Fibroblast of skin of right biceps (primary cell): Measurements from ENCODE around the gene FAT1.
"Not testable (repeated sequence)": the region's sequence is repeated elsewhere in the genome, so short reads cannot be mapped to it uniquely, and the experiment has no call there.

ENCODE experiments used
- DNase-seq: peaks from one replicate; pipeline ENCODE4 v3.0.0-alpha.2; 2013

Gene FAT1

DNA sequence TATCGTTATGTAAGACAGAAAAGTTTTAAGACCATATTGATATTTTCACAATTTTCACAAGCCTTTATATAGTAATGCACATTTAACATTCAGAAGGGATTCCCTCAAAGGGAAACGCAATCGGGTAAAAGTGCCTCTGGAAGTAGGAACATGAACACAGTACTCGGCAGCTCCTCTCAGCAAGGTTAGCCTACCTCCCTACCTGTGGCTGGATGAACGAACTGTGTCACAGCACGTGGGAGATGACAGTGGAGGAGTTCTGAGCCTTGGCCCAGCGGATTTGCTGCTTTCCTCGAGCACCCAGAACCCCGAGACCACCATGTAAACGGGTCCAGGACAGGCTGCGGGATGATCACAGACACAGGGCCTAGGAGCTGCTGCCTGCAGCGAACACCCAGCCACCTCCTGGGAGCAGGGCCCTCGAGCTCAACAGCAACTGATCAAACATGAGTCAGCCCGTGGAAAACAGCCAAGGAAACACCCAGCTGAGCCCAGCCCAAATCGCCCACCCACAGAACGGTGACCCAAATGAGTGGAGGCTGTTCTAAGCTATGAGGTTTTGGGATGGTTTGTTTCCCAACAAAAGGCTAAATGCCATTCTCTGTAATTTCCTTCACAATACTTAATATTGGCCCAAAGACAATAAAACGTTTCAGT is 30.4 kb downstream of the FAT1 start:
- peak; percentile 83 for DNase-seq

DNA sequence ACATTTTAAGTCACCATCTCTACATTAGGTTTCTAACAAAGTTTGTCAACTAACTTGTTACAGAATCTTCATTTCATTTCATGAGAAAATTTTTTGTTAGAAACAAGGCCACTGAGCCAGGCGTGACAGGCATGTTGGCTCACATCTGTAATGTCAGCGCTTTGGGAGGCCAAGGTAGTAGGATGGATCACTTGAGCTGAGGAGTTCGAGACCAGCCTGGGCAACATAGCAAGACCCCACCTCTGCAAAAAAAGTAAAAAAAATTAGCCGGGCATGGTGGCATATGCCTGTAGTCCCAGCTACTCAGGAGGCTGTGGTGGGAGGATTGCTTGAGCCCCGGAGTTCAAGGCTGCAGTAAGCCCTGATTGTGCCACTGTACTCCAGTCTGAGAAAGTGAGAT is 32.3 kb downstream of the FAT1 start:
- no peak for DNase-seq

DNA sequence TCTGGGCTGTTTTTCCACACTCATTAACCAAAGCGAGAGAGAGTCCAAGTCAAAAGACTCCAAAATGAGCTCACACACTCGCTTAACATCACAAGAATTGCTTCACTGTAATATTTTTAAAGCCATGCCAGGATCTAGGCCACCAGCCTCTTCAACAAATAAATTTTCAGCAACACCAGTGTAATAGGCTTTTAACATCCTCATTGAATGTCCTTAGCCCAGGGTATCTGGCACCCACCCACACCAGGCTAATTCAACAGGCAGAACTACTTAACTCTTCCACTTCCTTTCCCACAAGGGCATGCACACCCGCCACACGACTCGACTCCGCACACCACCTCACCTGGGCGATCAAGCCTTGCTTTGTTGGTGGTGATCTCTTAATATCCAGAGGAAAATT is 34.2 kb downstream of the FAT1 start:
- DNase-seq: no peak

GRCh38 chr4:186688150-186688943 is 35.3 kb downstream of the FAT1 start:
- DNase-seq: no peak

DNA sequence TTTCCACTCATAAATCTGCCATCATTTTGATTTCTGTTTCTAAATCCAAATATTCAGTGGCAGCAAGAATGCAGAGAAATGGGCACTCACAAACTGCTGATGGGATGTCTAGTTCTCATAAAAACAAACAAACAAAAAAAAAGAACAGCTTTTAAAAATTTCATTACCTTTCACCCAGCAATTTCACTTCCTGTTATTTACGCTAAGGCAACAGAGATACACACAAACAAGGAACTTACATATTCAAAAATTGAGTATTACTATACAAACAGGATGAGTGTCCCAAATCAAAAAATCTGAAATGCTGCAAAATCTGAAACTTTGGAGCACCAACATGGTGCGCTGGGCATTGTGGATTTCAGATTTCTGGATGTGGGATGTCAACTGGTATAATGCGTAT is 36.4 kb downstream of the FAT1 start:
- DNase-seq: no peak

DNA sequence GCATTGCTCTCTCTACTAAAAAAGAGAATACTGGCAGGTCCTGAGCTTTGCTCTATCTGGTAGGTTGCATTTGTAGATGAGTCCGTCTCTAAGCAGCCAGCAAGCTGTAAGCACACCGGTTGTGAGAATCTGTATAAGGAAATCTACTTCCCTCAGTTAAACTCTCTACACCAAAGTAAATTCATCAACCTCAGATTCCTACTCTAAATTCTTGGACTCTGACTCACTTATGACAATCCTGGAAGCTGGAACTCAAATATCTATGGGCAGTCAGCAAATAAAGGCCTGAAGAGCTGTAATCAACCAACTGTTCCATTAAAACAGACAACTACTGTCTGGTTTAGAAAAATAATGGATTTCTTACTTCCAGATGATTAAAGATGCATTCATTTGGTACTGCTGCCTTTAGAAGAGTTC is 37.9 kb downstream of the FAT1 start:
- peak; percentile 96 for DNase-seq

DNA sequence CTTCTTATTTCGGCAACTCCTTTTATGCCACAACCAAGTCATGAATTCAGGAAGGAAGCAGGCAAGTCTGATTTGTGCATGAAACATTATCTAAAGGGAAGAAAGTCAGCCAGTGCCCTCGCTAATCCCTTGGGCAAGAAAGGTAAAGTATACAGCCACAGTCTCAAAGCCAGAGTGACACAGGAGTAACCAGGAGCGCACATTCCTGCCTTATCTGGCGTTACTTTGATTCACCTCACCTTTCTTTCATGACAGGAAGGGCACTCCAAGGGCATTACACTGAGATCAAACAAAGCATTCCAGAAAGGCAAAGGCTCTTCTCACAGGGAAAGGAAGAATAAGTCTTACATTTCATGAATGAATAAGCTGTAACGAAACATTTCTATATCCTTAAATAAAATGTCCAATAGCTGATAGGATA is 38.8 kb downstream of the FAT1 start:
- DNase-seq: no peak

- no peak for DNase-seq
These were observed 39.4 kb downstream of the FAT1 start for GRCh38 chr4:186684220-186684619.

GRCh38 chr4:186680641-186681040 is 43.0 kb downstream of the FAT1 start:
- no peak for DNase-seq

- peak; percentile 92 for DNase-seq
These were observed 47.0 kb downstream of the FAT1 start for GRCh38 chr4:186676531-186677161.

DNA sequence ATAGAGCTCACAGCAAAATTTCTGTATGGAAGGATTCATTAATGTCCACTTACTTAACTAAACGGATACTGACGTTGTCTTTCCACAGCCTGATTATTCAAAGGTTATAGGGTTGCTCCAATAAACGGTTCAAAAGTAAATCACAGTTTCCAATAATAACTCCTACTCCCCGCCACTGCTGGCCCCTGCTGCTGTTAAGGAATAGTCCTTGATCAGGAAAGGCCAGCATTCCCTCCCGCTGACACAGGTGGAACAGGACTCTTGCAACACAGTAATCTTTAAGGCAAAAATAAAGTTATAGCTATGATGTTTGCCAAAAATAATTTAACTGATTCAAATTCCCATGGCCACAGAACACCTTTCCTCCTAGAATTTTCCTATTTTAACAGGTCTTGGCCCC is 53.9 kb downstream of the FAT1 start:
- no peak for DNase-seq

DNA sequence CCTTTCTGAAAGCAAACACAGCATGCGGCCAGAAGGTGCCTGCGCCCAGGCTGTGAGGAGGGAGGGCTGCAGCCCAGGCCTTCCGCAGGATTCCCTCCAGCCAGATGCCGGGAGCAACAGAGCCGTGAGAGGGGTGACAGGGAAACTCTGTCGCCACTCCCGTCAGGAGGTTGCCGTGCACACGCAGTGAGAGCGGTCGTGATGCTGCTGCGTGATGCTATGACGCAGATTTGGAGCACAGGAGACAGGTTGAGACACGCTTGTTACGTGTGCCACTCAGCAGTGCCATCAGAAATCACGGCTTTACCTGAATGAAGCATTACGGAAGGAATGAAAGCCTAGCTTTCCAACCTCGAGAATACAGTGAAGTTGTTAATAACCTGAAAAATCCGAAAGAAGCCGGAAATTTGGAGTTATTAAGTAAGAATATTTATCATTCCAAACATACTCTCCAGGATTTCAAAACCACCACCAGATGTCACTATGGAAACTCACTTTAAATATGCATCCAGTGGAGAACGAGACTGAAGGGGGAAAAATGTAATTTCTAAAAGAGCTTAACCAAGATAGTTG is 54.4 kb downstream of the FAT1 start:
- DNase-seq: peak; percentile 86

DNA sequence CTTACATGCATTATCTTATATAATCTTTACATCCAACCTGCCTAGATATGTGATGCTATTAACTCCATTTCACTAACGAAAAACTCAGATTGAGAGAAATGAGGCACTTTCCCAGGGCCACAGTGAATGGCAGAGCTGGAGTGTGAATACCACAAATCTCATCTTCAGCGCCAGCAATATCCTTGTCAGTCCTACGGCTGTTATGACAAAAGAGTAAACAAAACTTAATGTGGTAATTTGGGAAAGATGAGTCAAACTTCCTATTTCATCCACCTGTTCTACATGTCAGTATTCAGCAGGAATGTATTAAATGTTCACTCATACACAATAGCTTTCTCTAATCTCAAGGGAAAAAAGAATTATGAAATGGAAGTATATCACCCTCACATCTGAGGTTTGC is 56.9 kb downstream of the FAT1 start:
- no peak for DNase-seq

GRCh38 chr4:186666252-186666651 is 57.4 kb downstream of the FAT1 start:
- no peak for DNase-seq

- no peak for DNase-seq
These were observed 63.3 kb downstream of the FAT1 start for GRCh38 chr4:186660403-186660802.

DNA sequence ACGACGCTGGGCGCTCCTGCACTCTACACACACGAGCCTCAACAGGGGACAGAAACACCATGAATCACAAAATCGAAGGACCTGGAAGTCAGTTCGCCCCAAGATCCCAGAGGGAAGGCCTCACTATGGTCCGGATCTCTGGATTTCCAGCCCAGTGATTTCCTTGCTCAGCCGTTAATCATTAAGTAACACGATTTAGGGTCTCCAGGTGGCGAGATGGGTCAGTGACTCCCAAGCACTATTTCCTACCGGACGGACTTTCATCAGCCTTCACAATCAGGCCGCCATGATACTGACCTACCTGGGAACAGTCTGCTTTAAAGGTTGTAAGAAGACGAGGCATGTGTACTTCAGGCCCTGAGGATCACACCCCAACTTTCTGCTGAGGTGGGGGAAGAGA is 63.7 kb downstream of the FAT1 start:
- no peak for DNase-seq

GRCh38 chr4:186659456-186659855 is 64.2 kb downstream of the FAT1 start:
- DNase-seq: not testable (repeated sequence)

GRCh38 chr4:186658657-186659056 is 65.0 kb downstream of the FAT1 start:
- DNase-seq: no peak

DNA sequence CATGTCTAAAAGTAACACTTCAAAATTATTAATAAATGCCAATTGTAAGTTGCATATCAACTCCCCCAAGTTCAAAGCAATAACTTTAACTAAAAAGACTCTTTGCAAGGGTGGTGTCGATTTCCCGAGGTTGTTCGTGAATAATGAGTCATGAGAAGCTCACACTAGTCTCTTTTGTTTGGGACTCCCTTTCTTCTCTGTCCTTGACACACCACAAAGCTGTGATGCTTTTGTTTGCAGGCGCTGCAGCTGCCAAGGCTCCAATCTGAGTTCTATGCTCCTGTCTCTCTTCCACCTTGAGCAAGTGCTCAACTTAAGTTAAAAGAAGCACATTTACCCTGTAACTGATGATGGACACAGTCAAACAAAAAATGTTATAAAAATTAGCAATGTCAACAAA is 65.9 kb downstream of the FAT1 start:
- peak; percentile 28 for DNase-seq

DNA sequence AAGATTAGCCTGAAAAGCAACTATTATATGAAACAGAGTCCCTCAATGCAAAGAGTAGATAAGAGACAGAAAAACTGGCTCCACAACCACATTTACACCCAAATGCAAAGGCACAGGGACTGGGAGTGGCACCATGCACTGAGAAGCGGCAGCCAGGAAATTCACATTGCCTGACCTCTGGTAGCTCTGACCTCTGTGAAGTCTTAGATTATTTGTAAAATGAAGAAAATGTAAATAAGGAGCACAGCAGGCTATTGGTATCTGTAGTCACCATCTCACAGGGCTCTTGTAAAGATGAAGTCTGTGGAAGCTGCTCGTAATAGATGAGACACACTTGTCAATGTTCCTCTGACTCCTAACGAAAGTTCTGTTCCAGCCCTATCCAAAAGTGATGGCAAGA is 69.7 kb downstream of the FAT1 start:
- DNase-seq: no peak

- DNase-seq: no peak
These were observed 72.0 kb downstream of the FAT1 start for GRCh38 chr4:186651624-186652023.

DNA sequence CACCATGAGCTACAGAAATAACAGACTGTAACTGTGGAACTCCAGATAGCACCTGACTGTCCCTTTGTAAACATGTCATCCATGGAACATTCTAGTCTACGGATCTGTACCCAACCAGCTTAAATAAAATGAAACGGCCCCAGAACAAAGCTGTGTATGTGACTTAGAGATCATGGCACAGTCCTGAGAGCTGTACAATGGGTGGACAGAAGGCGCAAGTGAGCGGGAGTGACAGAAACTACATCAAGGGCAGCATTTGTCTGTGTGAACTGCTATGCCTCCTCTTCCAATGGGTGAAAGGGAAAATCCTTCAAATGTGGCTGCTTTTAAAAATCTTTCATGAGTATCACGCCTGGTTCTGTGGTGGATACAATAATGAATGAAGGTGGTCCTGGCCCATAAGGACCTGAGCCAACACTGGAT is 72.5 kb downstream of the FAT1 start:
- DNase-seq: no peak

DNA sequence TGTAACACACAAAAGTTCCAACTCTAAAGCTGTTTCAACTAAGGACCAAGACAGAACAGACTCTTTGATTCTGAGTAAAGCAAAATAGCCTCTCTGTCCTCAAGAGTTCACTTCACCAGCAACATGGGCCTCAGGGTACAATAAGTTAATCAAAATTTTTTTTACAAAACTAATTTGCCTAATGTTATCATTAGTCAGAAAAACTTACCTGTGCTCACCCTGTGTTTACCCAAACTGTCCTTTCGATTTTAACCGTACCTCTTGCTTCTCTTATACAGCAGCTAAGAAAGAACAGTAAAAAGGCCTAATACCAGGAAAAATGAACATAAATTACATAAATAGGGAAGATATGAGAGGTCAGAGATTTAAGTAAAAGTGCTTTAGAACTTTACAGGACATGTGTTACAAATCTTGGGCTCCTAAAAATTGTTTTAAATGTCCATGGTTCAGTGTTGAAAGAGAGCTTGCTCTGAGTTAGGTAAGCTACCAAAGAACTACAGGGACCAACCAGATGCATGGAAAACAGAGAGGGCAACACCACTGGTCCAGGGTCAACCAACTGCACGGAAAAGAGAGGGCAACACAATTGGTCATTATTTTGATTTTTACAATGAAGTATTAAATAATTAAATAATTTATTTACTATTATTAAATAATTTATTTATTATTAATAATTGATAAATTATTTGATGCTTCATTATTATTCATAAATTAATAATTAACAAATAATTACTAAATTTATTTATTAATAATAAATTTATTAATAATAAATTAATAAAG is 73.1 kb downstream of the FAT1 start:
- no peak for DNase-seq
